ENCODE results near the gene BTBD19.

The BTBD19 gene

DNA sequence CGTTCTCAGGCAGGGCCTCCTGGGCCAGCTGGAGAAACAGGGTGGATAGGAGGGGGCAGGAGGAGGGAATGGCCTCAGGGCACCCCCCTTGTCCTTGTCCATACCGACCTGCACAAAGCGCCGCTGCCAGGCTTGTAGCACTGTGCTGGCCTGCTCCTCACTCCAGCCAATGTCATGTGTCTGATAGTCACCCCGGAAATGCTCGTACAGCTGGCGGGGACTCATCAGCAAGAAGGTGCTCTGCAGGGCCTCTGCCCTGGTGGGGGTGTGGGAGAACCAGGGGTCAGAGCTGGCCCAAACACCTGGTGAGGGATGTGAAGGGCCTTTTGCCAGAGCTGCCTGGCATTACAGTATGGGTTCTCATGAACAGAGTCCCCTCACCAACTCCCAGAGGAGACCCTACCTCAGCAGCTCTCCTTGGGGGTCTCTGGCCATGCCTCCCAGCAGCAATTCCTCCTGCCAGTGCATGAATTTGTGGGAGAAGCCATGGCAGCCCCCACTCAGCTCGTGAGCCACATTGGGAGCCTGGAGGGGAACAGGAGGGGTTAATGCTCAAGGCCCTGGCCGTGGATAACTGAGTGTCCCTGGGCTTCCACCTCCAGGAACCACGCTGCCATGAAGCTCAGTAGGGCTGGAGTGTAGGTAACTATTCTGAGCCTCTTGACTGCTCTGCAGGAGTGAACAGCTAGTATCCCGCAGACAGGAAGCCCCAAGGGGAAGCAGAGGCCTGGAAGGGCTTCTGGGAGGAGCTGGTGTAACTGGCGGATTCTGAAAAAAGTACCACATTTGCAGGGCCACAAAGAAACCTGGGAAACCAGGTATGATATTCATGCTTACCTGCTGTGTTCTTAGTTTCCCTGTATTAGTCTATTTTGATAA is 21.4 kb downstream of the BTBD19 start:
- H3K27me3 ChIP-seq = no peaks in the 10 kb centered on the region
- H3K9me3 ChIP-seq = no peaks in the 10 kb centered on the region
- H3K4me1 ChIP-seq (ENCODE audit: control insufficient read depth in 1 of 2, insufficient read depth in 1 of 2, low read depth in 1 of 2, low read length in 1 of 2) = peaks cover 46 to 50% of the 10 kb centered on the region in 2 experiments
- TF ChIP-seq, protein P1, sequence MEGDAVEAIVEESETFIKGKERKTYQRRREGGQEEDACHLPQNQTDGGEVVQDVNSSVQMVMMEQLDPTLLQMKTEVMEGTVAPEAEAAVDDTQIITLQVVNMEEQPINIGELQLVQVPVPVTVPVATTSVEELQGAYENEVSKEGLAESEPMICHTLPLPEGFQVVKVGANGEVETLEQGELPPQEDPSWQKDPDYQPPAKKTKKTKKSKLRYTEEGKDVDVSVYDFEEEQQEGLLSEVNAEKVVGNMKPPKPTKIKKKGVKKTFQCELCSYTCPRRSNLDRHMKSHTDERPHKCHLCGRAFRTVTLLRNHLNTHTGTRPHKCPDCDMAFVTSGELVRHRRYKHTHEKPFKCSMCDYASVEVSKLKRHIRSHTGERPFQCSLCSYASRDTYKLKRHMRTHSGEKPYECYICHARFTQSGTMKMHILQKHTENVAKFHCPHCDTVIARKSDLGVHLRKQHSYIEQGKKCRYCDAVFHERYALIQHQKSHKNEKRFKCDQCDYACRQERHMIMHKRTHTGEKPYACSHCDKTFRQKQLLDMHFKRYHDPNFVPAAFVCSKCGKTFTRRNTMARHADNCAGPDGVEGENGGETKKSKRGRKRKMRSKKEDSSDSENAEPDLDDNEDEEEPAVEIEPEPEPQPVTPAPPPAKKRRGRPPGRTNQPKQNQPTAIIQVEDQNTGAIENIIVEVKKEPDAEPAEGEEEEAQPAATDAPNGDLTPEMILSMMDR (IDR thresholded peaks at IDR 0.05) = no peak
- no peak overlapping the region for H3K4me3 ChIP-seq (ENCODE audit: low read depth in 1 of 2, low read length in 1 of 2)
- H3K27ac ChIP-seq = peak overlapping the region; percentile 1
- H3K36me3 ChIP-seq = no peaks in the 10 kb centered on the region

DNA sequence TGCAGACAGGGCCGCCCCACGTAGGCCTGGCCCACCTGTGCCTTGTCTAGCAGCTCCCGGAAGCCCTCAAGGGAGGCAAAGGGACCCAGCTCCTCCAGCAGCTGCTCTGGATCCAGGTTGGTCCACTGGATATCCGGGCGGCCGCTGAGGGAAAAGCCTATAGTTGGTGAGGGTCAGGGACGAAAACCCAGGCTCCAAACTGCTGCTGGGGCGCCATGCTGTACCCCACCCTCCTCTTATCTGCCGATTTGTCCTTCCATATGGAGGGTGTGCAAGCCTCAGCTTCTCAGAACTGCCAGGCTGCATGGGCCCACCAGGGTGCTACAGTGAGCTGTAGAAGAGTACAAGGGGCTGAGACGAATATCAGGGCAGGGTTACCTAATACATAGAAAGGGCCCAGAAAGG is 22.6 kb downstream of the BTBD19 start:
- Histone ChIP-seq H3K27ac (no peak overlapping the region), H3K9me3 (no peaks in the 10 kb centered on the region), H3K36me3 (no peaks in the 10 kb centered on the region), H3K4me3 (ENCODE audit: low read depth in 1 of 2, low read length in 1 of 2) (no peak overlapping the region), H3K27me3 (no peaks in the 10 kb centered on the region), H3K4me1 (ENCODE audit: control insufficient read depth in 1 of 2, insufficient read depth in 1 of 2, low read depth in 1 of 2, low read length in 1 of 2) (peaks cover 52 to 54% of the 10 kb centered on the region in 2 experiments)
- TF ChIP-seq, protein P1 (IDR thresholded peaks at IDR 0.05) = no peak

DNA sequence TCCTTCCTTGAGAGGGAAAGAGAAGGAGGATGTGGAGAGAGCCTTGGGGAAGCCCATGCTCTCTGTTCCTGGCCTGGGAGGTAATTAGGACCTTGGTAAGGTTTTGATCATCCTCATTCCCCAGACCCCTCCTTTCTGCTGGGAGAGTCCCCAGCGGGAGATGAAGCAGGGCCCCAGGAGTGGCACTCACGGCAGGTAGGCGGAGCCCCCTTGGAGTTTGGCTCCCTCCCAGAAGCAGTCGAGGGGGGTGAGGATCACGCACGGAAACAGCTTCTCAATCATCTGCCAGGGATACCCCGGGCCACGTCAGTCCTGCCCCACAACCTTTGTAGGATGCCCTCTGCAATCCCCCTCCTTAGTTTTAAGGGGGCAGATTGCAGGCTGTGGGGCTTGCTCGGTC is 23.2 kb downstream of the BTBD19 start:
- H3K4me1 ChIP-seq (ENCODE audit: control insufficient read depth in 1 of 2, insufficient read depth in 1 of 2, low read depth in 1 of 2, low read length in 1 of 2) = peaks cover 51 to 52% of the 10 kb centered on the region in 2 experiments
- H3K9me3 ChIP-seq = no peaks in the 10 kb centered on the region
- no peak overlapping the region for H3K27ac ChIP-seq
- TF ChIP-seq, protein P1 (IDR thresholded peaks at IDR 0.05) = no peak
- H3K4me3 ChIP-seq (ENCODE audit: low read depth in 1 of 2, low read length in 1 of 2) = no peak overlapping the region
- H3K36me3 ChIP-seq = no peaks in the 10 kb centered on the region
- H3K27me3 ChIP-seq = no peaks in the 10 kb centered on the region

DNA sequence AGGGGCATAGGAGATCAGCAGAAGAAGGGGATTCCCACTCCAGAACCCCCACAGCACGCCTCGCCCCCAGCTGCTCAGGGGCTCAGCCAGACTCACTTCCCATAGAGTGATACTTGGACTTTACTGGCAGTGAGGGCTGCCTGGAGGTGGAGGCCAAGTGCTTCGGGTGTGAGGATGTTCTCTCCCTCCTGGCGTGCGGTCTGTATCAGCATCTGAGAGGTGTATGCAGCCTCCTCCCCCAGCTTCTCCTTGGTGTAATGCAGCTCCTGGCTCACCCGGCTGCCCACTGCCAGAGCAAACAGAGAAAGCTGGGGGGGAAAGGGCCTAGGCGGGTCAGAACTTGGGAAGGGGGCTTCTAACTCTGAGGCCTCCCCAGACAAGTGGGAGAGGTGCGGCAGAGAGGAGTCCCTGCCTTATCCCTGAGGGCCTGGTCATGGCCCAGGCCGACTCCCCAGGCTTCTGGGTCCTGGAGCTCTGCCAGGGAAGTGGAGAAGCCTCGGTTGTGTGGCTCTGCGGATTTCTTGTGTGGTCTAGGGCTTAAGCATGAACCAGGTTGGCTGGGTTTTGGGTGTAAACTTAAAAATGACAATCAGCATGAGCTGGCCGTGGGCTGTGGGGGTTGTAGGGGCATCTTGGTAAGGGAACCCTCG is 23.9 kb downstream of the BTBD19 start:
- Histone ChIP-seq H3K4me3 (ENCODE audit: low read depth in 1 of 2, low read length in 1 of 2) (no peak overlapping the region), H3K27me3 (no peaks in the 10 kb centered on the region), H3K4me1 (ENCODE audit: control insufficient read depth in 1 of 2, insufficient read depth in 1 of 2, low read depth in 1 of 2, low read length in 1 of 2) (peaks cover 45% of the 10 kb centered on the region in 2 experiments), H3K27ac (no peak overlapping the region), H3K36me3 (no peaks in the 10 kb centered on the region), H3K9me3 (no peaks in the 10 kb centered on the region)
- TF ChIP-seq, protein P1 (IDR thresholded peaks at IDR 0.05) = no peak

DNA sequence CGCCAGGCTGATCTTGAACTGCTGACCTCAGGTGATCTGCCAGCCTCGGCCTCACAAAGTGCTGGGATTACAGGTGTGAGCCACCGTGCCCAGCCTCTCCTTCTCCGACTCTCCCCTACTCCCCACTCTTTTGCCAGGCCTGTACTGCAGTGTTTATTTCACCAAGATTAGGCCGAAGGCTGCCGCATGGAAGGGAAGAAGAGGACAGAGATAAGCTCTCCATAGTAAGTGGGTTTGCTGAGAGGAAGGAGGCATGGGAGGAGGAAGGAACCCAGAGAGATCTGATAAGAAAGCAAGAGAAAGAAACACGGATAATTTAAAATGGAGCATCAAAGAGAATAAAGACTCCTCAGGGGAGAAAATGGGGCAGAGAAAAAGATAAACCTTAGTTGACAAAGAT is 26.0 kb downstream of the BTBD19 start:
- Histone ChIP-seq H3K4me1 (ENCODE audit: control insufficient read depth in 1 of 2, insufficient read depth in 1 of 2, low read depth in 1 of 2, low read length in 1 of 2) (peaks cover 43 to 44% of the 10 kb centered on the region in 2 experiments), H3K27ac (peak overlapping the region; percentile 55), H3K9me3 (no peaks in the 10 kb centered on the region), H3K36me3 (no peaks in the 10 kb centered on the region), H3K4me3 (ENCODE audit: low read depth in 1 of 2, low read length in 1 of 2) (peak overlapping the region in 1 of 2 experiments; percentile 25), H3K27me3 (no peaks in the 10 kb centered on the region)
- TF ChIP-seq, protein P1 (IDR thresholded peaks at IDR 0.05) = no peak
